Mesenchymal stem cell (in vitro differentiated cells and primary cell): ENCODE data around the gene POGLUT2.

Experiments used
- DNase-seq: peaks from one replicate; pipeline ENCODE4 v3.0.0-alpha.2; 2013
- H2AFZ ChIP-seq: one replicate; pipeline ENCODE4 v1.6.1; 2013; ENCODE audit warnings: low read depth, mild to moderate bottlenecking, control low read depth, inconsistent platforms, low read length, moderate library complexity
- H2AK5ac ChIP-seq: 2 replicates; pipeline ENCODE4 v1.6.1; 2013; ENCODE audit warnings: low read length, moderate library complexity, mild to moderate bottlenecking, inconsistent platforms; ENCODE audit not compliant: severe bottlenecking
- H2BK120ac ChIP-seq: one replicate; pipeline ENCODE4 v1.6.1; 2013; ENCODE audit warnings: low read depth, mild to moderate bottlenecking, inconsistent platforms, low read length, moderate library complexity
- H2BK12ac ChIP-seq, 2 experiments: one replicate each; pipeline ENCODE4 v1.6.1; 2013; ENCODE audit warnings: inconsistent platforms in 2 of 2, low read length in 2 of 2, mild to moderate bottlenecking in 2 of 2, moderate library complexity in 2 of 2, control low read depth in 1 of 2
- H2BK15ac ChIP-seq: one replicate; pipeline ENCODE4 v1.6.1; 2013; ENCODE audit warnings: mild to moderate bottlenecking, low read depth, inconsistent platforms; ENCODE audit not compliant: poor library complexity, severe bottlenecking
- H2BK5ac ChIP-seq: 2 replicates; pipeline ENCODE4 v1.6.1; 2013; ENCODE audit warnings: low read depth, mild to moderate bottlenecking, low read length, control low read depth, inconsistent platforms; ENCODE audit not compliant: poor library complexity, severe bottlenecking
- H3K14ac ChIP-seq, 2 experiments: one replicate each; pipeline ENCODE4 v1.6.1; 2013; ENCODE audit warnings: inconsistent platforms in 2 of 2, low read length in 2 of 2, control low read depth in 1 of 2, mild to moderate bottlenecking in 1 of 2, moderate library complexity in 1 of 2
- H3K18ac ChIP-seq, 2 experiments: one replicate each; pipeline ENCODE4 v1.6.1; 2013; ENCODE audit warnings: inconsistent platforms in 2 of 2, low read length in 2 of 2, control low read depth in 1 of 2, low read depth in 1 of 2, mild to moderate bottlenecking in 1 of 2
- H3K23ac ChIP-seq, 2 experiments: one replicate each; pipeline ENCODE4 v1.6.1; 2013; ENCODE audit warnings: inconsistent platforms in 2 of 2, low read length in 2 of 2, mild to moderate bottlenecking in 2 of 2, moderate library complexity in 2 of 2, control low read depth in 1 of 2
- H3K27ac ChIP-seq: 2 replicates; pipeline ENCODE4 v1.5.1; 2013; ENCODE audit warnings: mild to moderate bottlenecking, moderate library complexity, low read length, control low read depth, inconsistent platforms; ENCODE audit not compliant: poor library complexity, severe bottlenecking
- H3K27me3 ChIP-seq, 2 experiments: 2 replicates each; pipeline versions ENCODE4 v1.6.1 to v1.7.0; 2013; ENCODE audit warnings: low read length in 2 of 2, mild to moderate bottlenecking in 2 of 2, moderate library complexity in 2 of 2, control low read depth in 1 of 2, inconsistent platforms in 1 of 2; ENCODE audit not compliant: control insufficient read depth in 1 of 2, insufficient read depth in 1 of 2
- H3K36me3 ChIP-seq, 2 experiments: 2 replicates each; pipeline versions ENCODE4 v1.6.1 to v1.7.0; 2013; ENCODE audit warnings: low read length in 2 of 2, control low read depth in 1 of 2, inconsistent platforms in 1 of 2, low read depth in 1 of 2, mild to moderate bottlenecking in 1 of 2; ENCODE audit not compliant: insufficient read depth in 2 of 2, control insufficient read depth in 1 of 2
- H3K4ac ChIP-seq, 2 experiments: one replicate each; pipeline ENCODE4 v1.6.1; 2013; ENCODE audit warnings: inconsistent platforms in 2 of 2, low read length in 2 of 2, mild to moderate bottlenecking in 2 of 2, moderate library complexity in 2 of 2, control low read depth in 1 of 2, low read depth in 1 of 2
- H3K4me1 ChIP-seq: 2 replicates; pipeline ENCODE4 v1.6.1; 2013; ENCODE audit warnings: low read depth, low read length, control low read depth; ENCODE audit not compliant: control insufficient read depth, insufficient read depth
- H3K4me2 ChIP-seq: 2 replicates; pipeline ENCODE4 v1.6.1; 2013; ENCODE audit warnings: low read length, mild to moderate bottlenecking, inconsistent platforms; ENCODE audit not compliant: poor library complexity, severe bottlenecking
- H3K4me3 ChIP-seq, 2 experiments: 2 replicates each; pipeline versions ENCODE4 v1.5.1 to v1.7.0; 2013; ENCODE audit warnings: low read length in 2 of 2, mild to moderate bottlenecking in 2 of 2, control low read depth in 1 of 2, low read depth in 1 of 2; ENCODE audit not compliant: insufficient read depth in 1 of 2
- H3K79me1 ChIP-seq: replicated peaks from 2 replicates; pipeline ENCODE4 v1.6.1; 2013; ENCODE audit warnings: mild to moderate bottlenecking, control low read depth, low read length, inconsistent platforms; ENCODE audit not compliant: poor library complexity, severe bottlenecking
- H3K9ac ChIP-seq: 2 replicates; pipeline ENCODE4 v1.7.0; 2013; ENCODE audit warnings: mild to moderate bottlenecking, low read length, moderate library complexity
- H3K9me3 ChIP-seq: 2 replicates; pipeline ENCODE4 v1.7.0; 2013; ENCODE audit warnings: mild to moderate bottlenecking, low read length; ENCODE audit not compliant: control insufficient read depth
- H4K8ac ChIP-seq: one replicate; pipeline ENCODE4 v1.6.1; 2013; ENCODE audit warnings: inconsistent platforms, mild to moderate bottlenecking, low read length, moderate library complexity
- H4K91ac ChIP-seq: one replicate; pipeline ENCODE4 v1.6.1; 2013; ENCODE audit warnings: mild to moderate bottlenecking, low read length, inconsistent platforms
- WGBS: methylation state at CpG from one replicate; pipeline ENCODE4 v1.1.7; 2013; ENCODE audit warnings: mixed read lengths; 5-methylcytosine and 5-hydroxymethylcytosine counted together

Gene POGLUT2

DNA sequence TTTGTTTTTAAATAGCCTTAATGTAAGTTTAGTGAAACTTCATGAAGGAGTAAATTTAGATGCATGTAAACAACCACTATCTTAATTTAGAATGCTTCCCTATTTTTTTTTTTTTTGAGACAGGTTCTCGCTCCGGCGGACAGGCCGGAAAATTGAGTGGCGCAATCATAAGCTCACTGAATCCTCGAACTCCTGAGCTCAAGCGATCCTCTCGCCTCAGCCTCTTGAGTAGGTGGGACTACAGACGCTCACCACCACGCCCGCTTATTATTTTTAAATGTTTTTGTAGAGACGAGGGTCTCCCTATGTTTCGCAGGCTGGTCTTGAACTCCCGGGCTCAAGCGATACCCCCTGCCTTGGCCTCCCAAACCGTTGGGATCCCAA is 26.7 kb downstream of the POGLUT2 start:
- no peak overlapping the region for H2BK5ac ChIP-seq
- peak overlapping the region in 1 of 2 experiments; percentile 90 for H3K4me3 ChIP-seq
- no peak overlapping the region for H4K8ac ChIP-seq
- H3K4me2 ChIP-seq: no peak overlapping the region
- H3K27me3 ChIP-seq: no peaks in the 10 kb centered on the region
- no peak overlapping the region for H2BK15ac ChIP-seq
- no peak overlapping the region for H3K18ac ChIP-seq
- H2BK12ac ChIP-seq: no peak overlapping the region
- H2AK5ac ChIP-seq: no peak overlapping the region
- no peak overlapping the region for H2AFZ ChIP-seq
- H3K9ac ChIP-seq: no peak overlapping the region
- no peak overlapping the region for H4K91ac ChIP-seq
- no peak overlapping the region for H3K14ac ChIP-seq
- H3K9me3 ChIP-seq: no peaks in the 10 kb centered on the region
- H3K79me1 ChIP-seq: peaks cover 16% of the 10 kb centered on the region
- no peak overlapping the region for H3K4ac ChIP-seq
- H3K27ac ChIP-seq: no peak overlapping the region
- no peak overlapping the region for H2BK120ac ChIP-seq
- WGBS: 98% methylated on average over 16 of the region's 16 CpGs
- DNase-seq: no peak
- no peak overlapping the region for H3K23ac ChIP-seq
- peaks cover 5 to 6% of the 10 kb centered on the region in 2 experiments for H3K36me3 ChIP-seq
- peaks cover 16% of the 10 kb centered on the region for H3K4me1 ChIP-seq

DNA sequence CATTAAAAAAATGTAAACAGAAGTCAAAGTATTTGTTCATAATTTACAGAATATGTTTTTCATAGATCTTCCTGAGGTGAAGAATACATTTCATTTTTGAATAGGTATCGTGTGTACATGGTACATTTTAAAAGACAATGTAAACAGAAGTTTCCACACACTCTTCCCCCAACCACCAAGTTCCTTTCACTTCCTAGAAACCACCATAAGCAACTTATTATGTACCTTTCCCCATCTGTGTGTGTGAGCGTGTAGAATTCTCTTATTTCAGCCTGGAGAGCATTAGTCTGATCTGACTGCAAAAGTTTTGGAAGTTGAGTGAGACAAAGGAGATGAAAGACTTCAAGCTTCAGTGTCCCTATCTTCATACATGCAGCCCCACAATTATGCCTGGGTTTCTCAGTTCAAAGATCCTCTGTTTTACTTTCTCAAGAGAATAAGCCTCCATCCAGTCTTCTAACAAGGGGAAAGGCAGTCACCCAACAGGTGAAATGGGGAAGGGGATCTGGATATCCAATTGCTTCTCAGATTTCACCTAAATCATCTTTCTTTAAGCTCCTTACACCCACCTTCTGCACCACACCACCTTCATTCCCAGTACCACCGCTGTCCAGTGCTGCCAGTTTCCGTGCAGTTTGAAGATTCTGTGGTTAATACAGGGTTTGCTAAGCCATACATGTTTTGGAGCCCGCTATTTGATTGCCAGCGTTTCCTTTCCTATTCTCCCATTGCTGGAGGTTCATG is 27.3 kb downstream of the POGLUT2 start:
- Histone ChIP-seq H3K23ac (no peak overlapping the region), H2BK12ac (no peak overlapping the region), H2BK5ac (no peak overlapping the region), H3K9me3 (no peaks in the 10 kb centered on the region), H2AK5ac (no peak overlapping the region), H4K8ac (no peak overlapping the region), H2BK15ac (no peak overlapping the region), H2BK120ac (no peak overlapping the region), H2AFZ (no peak overlapping the region), H3K14ac (no peak overlapping the region), H3K4me1 (peaks cover 16% of the 10 kb centered on the region), H4K91ac (no peak overlapping the region), H3K36me3 (peaks cover 6 to 10% of the 10 kb centered on the region in 2 experiments), H3K27ac (no peak overlapping the region), H3K4me2 (no peak overlapping the region), H3K9ac (peak overlapping the region; percentile 2), H3K4ac (no peak overlapping the region), H3K4me3 (no peak overlapping the region), H3K27me3 (no peaks in the 10 kb centered on the region), H3K79me1 (peaks cover 16% of the 10 kb centered on the region), H3K18ac (no peak overlapping the region)
- 93% methylated on average over 4 of the region's 6 CpGs for WGBS
- DNase-seq: no peak

- no peak overlapping the region for H3K4me3 ChIP-seq
- H2BK12ac ChIP-seq: no peak overlapping the region
- no peak for DNase-seq
- no peak overlapping the region for H3K9ac ChIP-seq
- H2AFZ ChIP-seq: no peak overlapping the region
- H4K8ac ChIP-seq: no peak overlapping the region
- no peak overlapping the region for H3K23ac ChIP-seq
- peaks cover 16% of the 10 kb centered on the region for H3K79me1 ChIP-seq
- peaks cover 16% of the 10 kb centered on the region for H3K4me1 ChIP-seq
- H2BK5ac ChIP-seq: no peak overlapping the region
- no peak overlapping the region for H2BK15ac ChIP-seq
- H4K91ac ChIP-seq: no peak overlapping the region
- H3K36me3 ChIP-seq: peaks cover 6 to 21% of the 10 kb centered on the region in 2 experiments
- H3K27ac ChIP-seq: no peak overlapping the region
- no peaks in the 10 kb centered on the region for H3K9me3 ChIP-seq
- no peak overlapping the region for H2BK120ac ChIP-seq
- no peak overlapping the region for H3K18ac ChIP-seq
- H3K4me2 ChIP-seq: no peak overlapping the region
- H3K14ac ChIP-seq: no peak overlapping the region
- H3K4ac ChIP-seq: no peak overlapping the region
- no peaks in the 10 kb centered on the region for H3K27me3 ChIP-seq
- 79% methylated on average over 2 of the region's 2 CpGs for WGBS
- no peak overlapping the region for H2AK5ac ChIP-seq
These were observed 28.3 kb downstream of the POGLUT2 start for GRCh38 chr13:102770435-102770834.

GRCh38 chr13:102769679-102770078 is 29.1 kb downstream of the POGLUT2 start:
- H3K4me1 ChIP-seq: peaks cover 16% of the 10 kb centered on the region
- H4K91ac ChIP-seq: no peak overlapping the region
- H2AK5ac ChIP-seq: no peak overlapping the region
- no peak overlapping the region for H3K4me2 ChIP-seq
- no peak overlapping the region for H3K18ac ChIP-seq
- DNase-seq: no peak
- H3K36me3 ChIP-seq: peaks cover 6 to 23% of the 10 kb centered on the region in 2 experiments
- H3K9ac ChIP-seq: peak overlapping the region; percentile 60
- H2BK15ac ChIP-seq: no peak overlapping the region
- H3K79me1 ChIP-seq: peaks cover 16% of the 10 kb centered on the region
- H3K27me3 ChIP-seq: no peaks in the 10 kb centered on the region
- H3K9me3 ChIP-seq: no peaks in the 10 kb centered on the region
- 87% methylated on average over 2 of the region's 4 CpGs for WGBS
- no peak overlapping the region for H3K4ac ChIP-seq
- no peak overlapping the region for H3K23ac ChIP-seq
- H2BK5ac ChIP-seq: no peak overlapping the region
- H3K14ac ChIP-seq: no peak overlapping the region
- no peak overlapping the region for H3K27ac ChIP-seq
- no peak overlapping the region for H4K8ac ChIP-seq
- no peak overlapping the region for H2AFZ ChIP-seq
- no peak overlapping the region for H3K4me3 ChIP-seq
- no peak overlapping the region for H2BK12ac ChIP-seq
- H2BK120ac ChIP-seq: no peak overlapping the region
